Myocyte (in vitro differentiated cells): ENCODE results near the gene MT1E. TPM values are rescaled to one million over a fixed set of nuclear protein-coding genes. Genes with fewer than 3 reads are reported as not detected.
A peak's percentile ranks its signal among the peaks of the same experiment; 100 is the strongest.
"Not testable (repeated sequence)": the region's sequence is repeated elsewhere in the genome, so short reads cannot be mapped to it uniquely, and the experiment has no call there.

Experiments
- DNase-seq: peaks from one replicate; pipeline ENCODE4 v3.0.0-alpha.2; 2012; ENCODE audit warnings: low read depth
- polyA plus RNA-seq: library from polyadenylated mRNA; unstranded; fragments of >200 nt; gene quantifications from one replicate; pipeline ENCODE4 v1.2.1, GENCODE V29; 2012; ENCODE audit warnings: missing spikeins
- total RNA-seq: library from RNA; depleted of rRNA; stranded (reverse); fragments of >200 nt; gene quantifications from 2 replicates; pipeline ENCODE4 v1.2.3, GENCODE V29; 2014

The MT1E gene
- total RNA-seq: 24.7 and 26.6 TPM in 2 replicates
- polyA plus RNA-seq: 54.0 TPM

DNA sequence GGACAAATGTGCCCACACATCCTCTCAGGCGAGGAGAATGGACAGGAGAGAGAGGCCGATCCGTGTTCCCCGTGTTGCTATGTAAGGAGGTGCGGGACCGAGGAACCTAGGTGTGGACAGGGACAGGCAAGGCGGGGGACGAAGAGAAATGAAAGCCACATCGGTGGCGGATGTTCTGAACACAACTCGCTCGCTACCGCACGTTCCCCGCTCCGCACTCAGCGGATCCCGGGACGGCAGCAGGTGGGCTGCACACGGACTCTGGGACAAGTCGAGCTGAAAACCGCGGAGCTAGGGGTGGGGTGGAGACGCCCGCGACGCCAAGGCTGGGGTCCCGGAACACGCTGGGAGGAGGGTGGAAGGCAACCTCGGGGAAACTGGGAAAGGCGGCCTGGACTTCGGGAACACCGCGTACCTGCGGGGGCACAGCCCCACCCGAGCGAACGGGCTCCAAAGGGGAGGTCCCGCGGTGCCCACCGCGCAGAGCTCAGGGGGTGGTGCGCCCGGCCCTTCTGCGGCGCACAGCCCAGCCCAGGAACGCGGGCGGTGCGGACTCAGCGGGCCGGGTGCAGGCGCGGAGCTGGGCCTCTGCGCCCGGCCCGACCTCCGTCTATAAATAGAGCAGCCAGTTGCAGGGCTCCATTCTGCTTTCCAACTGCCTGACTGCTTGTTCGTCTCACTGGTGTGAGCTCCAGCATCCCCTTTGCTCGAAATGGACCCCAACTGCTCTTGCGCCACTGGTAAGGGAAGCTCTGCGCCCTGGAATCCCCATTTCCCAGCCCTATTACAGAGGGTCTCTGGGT is at the start of gene MT1E:
Gene MT1E (plus strand): TSS at position 642 of the 803 bp plus-strand sequence. CDS start 71 bp downstream, at position 713.
- DNase-seq: peak; percentile 91

- peak; percentile 30 for DNase-seq
Measured at GRCh38 chr16:56576585-56577299, 48.8 kb upstream of the MT1E start.

- no peak for DNase-seq
Measured at GRCh38 chr16:56577300-56577625, 48.3 kb upstream of the MT1E start.

- DNase-seq: no peak
Measured at GRCh38 chr16:56580391-56581048, 45.1 kb upstream of the MT1E start.

DNA sequence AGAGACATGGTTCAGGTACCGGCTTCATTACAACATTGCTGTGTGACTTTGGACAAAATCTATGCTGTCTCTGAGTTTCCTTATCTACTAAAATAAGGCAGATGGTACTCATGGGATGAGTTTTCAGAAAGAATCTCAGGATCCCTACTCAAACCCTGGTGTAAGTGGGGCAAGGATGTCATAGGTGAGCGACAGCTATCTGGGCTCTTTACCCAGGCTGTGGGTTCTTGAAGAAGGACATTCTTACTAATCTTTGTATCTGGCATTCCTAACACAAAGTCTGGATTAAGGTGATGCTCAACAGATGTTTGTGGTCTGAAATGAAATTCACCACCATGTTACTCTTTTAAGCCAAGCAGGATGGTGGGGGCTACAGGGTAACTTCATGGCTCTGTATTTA is 42.7 kb upstream of the MT1E start:
- not testable (repeated sequence) for DNase-seq

- no peak for DNase-seq
Measured at GRCh38 chr16:56583351-56584168, 42.0 kb upstream of the MT1E start.

- no peak for DNase-seq
Measured at GRCh38 chr16:56584276-56584675, 41.3 kb upstream of the MT1E start.

GRCh38 chr16:56588781-56589140 is 36.8 kb upstream of the MT1E start:
- DNase-seq: no peak

- DNase-seq: peak; percentile 86
Measured at GRCh38 chr16:56589141-56590039, 36.2 kb upstream of the MT1E start, which contains the start of gene MT3. Gene MT3, plus strand, starts transcription at chr16:56589528. Its CDS starts 63 bp downstream, at chr16:56589591.

DNA sequence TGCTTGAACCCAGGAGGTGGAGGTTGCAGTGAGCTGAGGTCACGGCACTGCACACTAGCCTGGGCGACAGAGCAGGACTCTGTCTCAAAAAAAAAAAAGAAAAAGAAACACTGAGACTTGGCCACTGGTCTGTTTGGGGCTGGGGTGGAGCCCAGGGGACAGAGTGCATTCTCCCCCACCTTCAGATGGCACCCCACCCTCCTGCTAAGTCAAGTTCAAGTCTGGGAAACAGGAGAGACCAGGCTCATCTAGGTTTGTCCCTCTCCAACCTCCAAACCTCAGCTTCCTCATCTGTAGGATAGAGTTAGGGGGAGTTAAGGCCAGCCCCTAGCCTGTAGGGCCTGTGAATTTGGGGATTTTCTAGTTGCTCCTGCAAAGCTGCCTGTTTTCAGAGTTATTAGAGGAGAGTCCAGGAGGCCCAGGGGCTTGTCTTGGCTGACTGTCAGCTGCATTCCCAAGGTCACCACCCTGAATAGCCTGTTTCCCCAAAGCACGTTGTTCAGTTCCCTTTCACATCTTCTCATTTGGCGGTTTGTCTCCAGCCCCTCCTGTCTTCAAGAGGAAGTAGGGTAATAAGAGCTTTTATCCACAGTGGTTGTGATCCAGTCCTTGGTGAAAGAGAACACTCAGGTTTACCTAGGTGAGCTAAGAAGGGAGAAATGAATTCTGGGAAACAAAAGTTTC is 34.1 kb upstream of the MT1E start:
- no peak for DNase-seq

DNA sequence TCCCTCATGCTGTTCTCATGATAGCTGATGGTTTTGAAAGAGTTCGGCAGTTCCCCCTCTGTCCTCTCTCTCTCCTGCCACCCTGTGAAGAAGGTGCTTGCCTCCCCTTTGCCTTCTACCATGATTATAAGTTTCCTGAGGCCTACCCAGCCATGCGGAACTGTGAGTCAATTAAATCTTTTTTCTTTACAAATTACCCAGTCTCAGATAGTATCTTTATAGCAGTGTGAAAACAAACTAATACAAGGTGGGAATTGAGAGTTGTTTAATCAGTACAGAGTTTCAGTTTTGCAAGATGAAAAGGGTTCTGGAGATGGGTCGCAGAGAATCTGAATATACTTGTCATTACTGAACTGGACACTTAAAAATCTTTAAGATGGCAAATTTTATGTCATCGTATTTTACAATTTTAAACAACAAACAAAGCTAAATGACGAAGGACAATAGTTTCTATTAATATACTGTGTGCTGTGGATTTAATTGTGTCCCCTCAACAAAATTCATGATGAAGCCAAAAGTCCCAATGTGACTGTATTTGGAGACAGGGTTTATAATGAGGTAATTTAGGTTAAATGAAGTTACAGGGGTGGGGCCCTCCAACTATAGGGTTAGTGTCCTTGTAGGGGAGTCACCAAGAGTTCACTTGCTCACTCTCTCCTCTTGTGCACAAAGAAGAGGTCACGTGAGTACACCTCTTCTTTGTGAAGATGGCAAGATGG is 31.8 kb upstream of the MT1E start:
- no peak for DNase-seq

DNA sequence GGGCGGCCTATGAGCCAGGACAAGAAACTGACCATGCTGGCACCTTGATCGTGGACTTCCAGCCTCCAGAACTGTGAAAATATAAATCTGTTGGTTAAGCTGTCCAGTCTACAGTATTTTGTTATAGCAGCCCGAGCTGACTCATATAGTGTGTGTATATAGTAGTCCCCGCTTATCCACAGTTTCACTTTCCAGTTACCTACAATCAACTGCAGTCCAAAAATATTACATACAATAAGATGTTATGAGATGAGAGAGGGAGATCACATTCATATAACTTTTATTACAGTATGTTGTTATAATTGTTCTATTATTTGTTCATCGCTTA is 31.3 kb upstream of the MT1E start:
- no peak for DNase-seq

DNA sequence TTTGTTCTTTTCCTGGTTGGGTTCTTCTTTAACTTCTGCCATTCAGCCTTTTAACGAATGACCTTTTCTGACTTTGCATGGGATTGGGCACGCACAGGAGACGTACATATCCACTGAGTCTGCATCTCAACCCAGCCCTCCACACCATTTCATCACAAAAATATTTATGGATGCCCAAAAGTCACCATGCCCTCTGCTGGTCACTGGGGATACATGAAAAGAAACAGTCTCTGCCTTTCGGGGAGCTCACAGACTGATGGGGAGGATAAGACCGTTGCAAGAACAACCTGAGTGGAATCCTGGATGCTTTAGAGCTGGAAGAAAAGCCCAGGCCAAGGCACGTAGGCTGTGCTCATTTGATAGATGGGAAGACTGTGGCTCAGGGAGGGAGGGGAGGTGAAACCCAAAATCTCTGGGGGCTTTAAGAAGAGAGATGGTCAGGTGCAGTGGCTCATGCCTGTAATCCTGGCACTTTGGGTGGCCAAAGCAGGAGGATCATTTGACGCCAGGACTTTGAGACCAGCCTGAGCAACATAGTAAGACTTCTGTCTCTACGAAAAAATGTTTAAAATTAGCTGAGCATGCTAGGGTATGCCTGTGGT is 25.1 kb upstream of the MT1E start:
- peak; percentile 72 for DNase-seq

- no peak for DNase-seq
Measured at GRCh38 chr16:56601325-56601724, 24.3 kb upstream of the MT1E start.

DNA sequence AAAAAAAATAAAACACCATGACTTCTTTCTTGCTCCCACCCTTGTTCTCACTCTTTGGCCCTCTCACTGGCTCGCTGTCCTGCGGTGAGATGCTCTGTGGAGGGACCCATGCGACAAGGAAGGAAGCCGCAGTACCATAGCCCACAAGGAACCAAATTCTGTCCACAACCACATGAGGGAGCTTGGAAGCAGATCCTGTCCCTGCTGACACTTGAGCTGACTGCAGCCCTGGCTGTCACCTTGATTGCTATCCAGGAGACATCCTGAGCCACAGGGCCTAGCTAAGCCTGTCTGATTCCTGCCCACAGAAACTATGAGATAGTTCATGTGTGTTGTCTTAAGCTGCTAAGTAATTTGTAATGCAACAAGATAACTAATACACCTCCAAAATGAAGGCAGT is 22.0 kb upstream of the MT1E start:
- DNase-seq: peak; percentile 61

- no peak for DNase-seq
Measured at GRCh38 chr16:56604966-56605365, 20.6 kb upstream of the MT1E start.

- no peak for DNase-seq
Measured at GRCh38 chr16:56605475-56605874, 20.1 kb upstream of the MT1E start.

- peak; percentile 50 for DNase-seq
Measured at GRCh38 chr16:56606071-56606475, 19.5 kb upstream of the MT1E start.
